Inflammatory macrophage treated with lipopolysaccharide for 4 hours (primary cell): ENCODE data around the gene FFAR3.
"Not testable (repeated sequence)": the region's sequence is repeated elsewhere in the genome, so short reads cannot be mapped to it uniquely, and the experiment has no call there.

ENCODE experiments used
- DNase-seq: peaks from one replicate; pipeline ENCODE4 v3.0.0-alpha.2; 2020

Gene FFAR3

GRCh38 chr19:35351411-35352176, 6.7 kb upstream of the FFAR3 start:
- no peak for DNase-seq

- no peak for DNase-seq
These were observed 6.1 kb upstream of the FFAR3 start for GRCh38 chr19:35352177-35352447.

DNA sequence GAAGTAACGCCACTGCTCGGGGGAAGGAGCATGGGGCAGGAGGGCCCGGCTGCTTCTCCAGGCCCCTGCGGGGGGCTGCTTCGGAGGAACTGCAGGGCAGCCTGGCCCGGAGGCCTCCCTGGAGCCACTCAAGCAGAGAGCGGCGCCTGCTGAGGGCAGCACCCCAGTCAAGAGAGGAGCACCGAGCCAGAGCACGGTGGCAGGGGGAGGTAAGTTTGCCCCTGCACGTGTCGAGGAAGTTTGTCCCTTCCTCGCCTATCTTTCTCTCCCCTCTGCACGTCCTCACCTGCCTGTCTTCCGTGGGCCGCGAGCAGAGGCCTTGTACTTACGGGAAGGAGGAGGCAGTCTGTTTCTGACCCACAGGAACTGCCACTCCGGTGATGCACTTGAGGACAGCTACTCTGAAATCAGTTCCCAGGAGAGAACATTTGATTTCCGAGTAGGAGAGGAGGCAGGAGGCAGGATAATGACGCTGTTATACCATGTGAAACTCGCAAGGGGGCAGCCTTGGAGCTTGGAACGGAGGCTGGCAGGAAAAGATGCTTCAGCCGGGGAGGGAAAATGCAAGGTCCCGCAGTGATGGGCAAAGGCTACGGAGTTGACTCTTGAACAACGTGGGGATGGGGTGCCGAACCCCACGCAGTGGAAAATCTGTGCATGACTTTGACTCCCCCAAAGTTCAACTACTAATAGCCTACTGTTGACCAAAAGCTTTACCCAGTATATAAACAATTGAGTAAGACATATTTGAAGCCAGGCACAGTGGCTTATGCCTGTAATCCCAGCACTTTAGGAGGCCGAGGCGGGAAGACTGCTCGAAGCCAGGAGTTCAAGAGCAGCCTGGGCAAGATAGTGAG, 5.6 kb upstream of the FFAR3 start:
- peak; percentile 78 for DNase-seq

DNA sequence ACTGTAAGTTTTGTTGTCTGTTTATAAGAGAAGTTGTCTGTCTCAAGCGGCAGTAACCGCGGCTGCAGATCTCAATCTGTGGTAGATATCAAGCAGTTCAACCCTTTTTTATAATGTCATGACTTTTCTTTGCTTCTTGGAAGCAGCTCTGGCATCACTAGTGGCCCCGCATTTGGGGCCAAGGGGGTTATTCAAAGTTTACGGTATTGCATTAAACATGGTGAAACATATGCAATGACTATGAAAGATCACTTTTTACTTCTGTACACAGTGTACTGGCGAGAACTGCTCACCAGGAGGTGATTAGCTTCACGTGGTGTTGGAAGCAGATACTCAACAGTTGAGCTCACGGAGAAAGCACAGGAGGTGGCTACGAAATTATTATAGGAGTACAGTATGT, 4.6 kb upstream of the FFAR3 start:
- DNase-seq = peak; percentile 58

DNA sequence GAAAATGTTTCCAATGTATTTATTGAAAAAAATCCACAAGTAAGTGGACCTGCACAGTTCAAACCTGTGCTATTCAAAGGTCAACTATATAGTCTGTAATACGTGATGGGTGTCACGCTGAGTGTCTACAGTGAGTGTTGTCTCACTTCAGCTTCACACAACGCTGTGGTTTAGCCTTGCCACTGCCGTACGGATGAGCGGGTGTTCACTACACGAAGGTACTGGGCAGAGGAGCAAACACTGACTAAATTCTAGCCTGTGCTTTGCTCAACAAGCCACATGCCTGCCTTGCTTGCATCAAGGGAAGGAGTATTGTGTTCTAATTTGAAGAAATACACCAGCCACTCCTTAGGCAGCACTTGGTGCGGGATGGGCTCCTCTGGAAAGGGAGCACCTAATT, 3.4 kb upstream of the FFAR3 start:
- no peak for DNase-seq

- DNase-seq = no peak
These were observed 2.3 kb upstream of the FFAR3 start for GRCh38 chr19:35355791-35356460.

DNA sequence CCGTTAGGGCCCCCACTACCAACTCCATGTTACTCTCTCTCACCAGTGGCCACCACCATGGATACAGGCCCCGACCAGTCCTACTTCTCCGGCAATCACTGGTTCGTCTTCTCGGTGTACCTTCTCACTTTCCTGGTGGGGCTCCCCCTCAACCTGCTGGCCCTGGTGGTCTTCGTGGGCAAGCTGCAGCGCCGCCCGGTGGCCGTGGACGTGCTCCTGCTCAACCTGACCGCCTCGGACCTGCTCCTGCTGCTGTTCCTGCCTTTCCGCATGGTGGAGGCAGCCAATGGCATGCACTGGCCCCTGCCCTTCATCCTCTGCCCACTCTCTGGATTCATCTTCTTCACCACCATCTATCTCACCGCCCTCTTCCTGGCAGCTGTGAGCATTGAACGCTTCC, 574 bp downstream of the FFAR3 start:
- not testable (repeated sequence) for DNase-seq

GRCh38 chr19:35359395-35359794, 1.1 kb downstream of the FFAR3 start:
- not testable (repeated sequence) for DNase-seq

DNA sequence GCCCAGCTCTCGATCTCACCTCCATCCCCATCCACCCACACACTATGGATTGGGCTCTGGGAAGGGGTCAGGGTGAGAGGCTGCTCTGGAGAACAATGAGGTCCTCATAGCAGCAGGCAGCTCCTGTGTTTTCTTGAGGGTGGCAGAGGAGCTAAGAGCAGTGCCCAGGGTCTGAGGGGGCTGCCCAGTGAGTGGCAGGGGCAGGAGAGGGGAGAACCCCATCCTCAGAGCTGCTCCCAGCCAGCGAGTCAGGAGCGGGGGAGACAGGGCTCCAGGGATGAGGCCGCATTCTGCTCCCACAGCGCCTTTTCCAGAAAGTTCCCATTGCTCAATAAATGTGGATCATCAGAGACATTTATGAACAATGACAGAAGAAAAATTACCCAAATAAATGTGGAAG, 1.8 kb downstream of the FFAR3 start:
- DNase-seq = not testable (repeated sequence)

DNA sequence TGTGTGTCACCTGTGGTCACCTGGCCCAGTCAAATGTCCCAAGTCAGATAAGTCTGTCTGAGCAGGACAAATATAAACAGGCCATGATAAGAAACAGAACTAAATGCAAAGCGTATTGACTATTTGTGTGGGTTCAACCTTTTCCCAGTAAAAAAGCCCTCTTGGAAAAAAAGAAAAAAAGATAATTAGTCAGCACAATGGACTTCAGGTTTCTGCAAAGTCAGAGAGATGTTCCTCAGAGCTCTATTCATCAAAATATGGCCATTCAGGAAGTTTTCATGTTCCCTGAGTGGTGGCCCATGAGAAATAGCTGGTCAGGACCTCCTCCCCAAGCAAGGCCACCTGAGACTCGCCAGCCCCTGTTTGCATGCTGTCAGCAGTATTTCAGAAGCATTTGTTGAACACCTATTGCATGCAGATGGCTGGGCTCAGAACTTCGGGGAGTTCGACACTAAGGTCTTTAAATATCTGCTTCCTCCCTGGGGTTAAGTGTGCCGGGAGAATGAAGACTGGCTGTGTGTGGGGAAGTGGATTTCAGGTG, 2.7 kb downstream of the FFAR3 start:
- DNase-seq = no peak

DNA sequence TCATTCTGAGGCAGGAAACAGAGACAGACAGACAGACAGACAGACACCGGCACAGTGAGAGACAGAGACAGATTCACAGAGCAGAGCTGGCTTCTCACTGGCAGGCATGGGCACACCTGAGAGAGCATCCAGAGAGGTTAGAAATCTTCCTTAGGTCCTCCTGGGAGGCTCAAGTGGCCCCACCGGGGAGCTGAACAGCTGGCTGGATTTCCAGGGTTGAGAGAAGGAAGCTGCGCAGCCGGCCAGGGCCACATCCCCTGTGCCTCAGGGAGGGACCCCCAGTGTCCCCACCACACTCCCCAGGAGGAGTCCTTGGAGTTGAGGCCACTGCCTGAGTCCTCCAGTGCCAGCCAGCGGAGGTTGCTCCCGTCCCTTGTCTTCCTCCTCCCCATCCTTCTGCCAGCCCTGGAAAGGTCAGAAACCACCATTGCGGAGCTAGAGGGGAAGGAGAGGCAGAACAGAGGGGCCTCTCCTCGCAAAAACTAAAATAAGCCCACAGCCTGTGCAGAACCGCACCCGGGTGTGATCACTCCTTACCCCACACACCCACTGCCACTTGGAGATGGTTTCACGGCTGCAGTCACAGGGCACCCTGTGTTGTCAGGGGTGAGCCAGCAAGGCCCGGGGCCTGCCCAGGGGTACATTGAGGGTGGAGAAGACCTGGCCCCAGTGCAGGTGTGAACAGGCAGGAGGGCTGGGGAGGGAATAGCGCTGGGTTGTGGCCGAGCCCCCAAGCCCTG, 4.2 kb downstream of the FFAR3 start:
- DNase-seq = no peak

DNA sequence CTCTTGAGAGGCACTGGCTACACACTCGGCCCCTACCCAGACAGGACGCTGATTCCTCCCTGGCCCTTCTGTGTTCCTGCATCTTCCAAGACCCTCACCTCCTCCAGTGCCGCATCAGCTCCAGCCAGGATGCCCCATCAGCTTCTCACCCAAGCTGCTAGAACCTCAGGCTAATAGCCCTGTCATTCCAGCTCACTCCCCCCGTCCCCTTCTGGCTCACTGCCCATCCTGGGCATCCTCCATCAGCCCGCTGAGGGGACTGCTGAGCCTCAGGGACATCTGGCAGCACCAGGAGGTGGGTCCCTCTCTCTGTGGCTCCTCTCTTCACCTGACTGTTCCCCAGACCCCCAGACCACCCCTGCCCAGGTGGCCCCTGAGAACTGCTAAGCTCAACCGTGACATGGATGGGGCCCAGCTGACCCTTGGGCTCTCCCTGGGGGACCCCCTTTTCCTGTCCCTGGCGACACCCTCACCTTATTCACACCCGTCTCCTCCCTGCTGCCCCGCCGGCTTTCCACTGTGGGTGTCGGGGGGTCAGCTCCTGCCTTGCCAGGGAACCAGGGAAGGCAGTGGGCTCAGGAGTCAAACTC, 4.8 kb downstream of the FFAR3 start:
- DNase-seq = no peak

DNA sequence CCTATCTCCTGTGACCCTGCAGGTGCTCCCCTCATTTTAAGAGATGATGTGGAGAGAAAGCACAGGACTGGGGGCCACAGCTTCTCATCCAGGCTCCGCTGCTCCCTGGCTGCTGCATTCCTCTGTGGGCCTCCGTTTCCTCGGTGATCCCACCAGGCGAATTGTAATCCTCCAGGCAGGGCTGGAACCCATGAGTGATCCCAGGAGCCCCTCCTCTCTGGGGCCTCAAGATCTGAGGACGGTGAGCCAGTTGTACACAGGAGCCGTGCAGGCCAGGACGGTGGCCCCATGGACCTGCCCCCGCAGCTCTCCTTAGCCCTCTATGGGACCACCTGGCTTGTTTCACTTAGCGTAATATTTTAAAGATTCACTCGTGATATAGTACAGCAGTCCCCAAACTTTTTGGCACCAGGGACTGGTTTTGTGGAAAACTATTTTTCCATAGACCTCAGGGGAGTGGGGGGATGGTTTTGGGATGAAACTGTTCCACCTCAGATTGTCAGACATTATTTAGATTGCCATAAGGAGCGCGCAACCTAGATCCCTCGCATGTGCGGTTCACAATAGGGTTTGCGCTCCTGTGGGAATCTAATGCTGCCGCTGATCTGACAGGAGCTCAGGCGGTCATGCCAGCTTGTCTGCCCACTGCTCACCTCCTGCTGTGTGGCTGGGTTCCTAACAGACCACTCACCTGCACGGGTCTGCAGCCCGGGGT, 5.6 kb downstream of the FFAR3 start:
- no peak for DNase-seq

DNA sequence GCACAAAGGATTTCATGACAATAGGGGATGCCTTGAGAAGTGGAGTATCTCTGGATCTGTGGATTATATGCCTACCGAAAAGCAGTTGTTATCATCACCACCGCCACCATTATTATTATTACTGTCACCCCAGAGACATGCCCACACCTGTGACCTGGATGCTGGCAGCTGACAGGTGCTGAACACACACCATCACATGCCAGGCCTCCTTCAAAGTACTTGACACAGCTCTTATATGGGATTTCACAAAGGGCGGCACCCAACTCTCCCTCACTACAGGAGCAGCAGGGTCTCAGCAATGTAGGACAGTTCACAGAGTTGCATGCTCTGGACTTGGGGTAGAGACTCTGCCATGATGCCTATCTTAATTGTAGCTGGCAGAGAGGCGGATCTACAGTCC, 7.0 kb downstream of the FFAR3 start:
- DNase-seq = no peak

DNA sequence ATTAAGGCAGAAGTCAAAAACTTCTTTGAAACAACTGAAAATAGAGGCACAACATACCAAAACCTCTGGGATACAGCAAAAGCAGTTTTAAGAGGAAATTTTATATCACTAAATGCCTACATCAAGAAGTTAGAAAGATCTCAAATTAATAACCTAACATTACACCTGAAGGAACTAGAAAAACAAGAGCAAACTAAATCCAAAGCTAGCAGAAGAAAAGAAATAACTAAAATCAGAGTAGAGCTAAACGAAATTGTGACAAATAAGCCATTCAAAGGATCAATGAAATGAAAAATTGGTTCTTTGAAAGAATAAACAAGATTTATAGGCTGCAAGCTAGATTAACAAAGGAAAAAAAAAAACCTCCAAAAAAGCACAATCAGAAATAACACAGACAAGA, 10.1 kb downstream of the FFAR3 start:
- no peak for DNase-seq

GRCh38 chr19:35369522-35369921, 11.3 kb downstream of the FFAR3 start:
- DNase-seq = no peak

- DNase-seq = no peak
These were observed 12.5 kb downstream of the FFAR3 start, which contains the start of gene GPR42 for GRCh38 chr19:35370722-35371121. Gene GPR42, plus strand, starts transcription at chr19:35371068. Its CDS starts 292 bp downstream, at chr19:35371360.

DNA sequence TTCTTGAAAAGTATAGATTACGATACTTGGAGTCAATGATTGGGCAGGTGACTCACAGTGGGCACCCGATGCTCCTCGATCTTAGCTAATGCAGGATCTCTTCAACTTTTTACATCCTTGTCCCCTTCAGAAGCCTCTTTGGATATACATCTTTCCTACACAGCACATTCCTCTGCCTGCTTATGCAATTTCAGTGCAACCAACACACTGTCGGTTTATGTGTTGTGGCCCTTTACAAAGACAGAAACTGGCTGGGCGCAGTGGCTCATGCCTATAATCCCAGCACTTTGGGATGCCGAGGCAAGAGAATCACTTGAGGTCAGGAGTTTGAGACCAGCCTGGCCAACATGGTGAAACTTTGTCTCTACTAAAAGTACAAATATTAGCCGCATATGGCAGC, 15.2 kb downstream of the FFAR3 start:
- no peak for DNase-seq

- not testable (repeated sequence) for DNase-seq
These were observed 15.8 kb downstream of the FFAR3 start for GRCh38 chr19:35374031-35374430.

DNA sequence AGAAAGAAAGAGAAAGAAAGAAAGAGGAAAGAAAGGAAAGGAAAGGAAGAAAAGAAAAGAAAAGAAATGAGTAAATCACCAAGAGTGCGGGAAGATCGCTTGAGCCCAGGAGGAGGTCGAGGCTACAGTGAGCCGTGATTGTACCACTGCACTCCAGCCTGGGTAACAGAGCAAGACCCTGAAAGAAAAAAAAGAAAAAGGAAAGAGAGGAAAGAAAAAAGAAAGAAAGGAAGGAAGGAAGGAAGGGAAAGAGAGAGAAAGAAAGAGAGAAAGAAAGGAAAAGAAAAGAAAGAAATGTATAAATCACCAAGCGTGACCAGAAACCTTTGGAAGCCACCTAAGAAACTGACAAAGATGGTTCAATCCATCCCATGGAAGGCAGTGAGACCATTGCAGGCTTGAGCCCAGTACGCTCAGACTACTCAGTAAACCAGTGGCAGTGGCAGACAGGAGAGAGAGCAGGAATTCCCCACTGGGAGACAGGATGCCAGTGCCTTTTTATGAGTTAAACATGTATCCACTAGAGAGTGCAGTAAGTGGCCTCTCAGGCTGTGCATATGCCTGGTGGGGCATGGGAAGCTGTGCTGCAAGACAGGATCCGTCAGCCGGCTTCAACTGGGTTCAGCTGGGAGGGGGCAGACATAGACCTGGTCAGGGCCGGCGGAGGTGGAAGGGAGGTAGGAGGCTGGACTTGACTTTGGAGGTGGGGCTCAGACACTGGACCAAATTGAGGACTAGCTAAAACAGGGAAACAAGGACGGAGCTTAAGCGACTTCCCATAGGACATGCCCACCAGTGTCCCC, 17.4 kb downstream of the FFAR3 start:
- DNase-seq = no peak

- no peak for DNase-seq
These were observed 19.4 kb downstream of the FFAR3 start for GRCh38 chr19:35377656-35378055.
